HepG2 (cell line): ENCODE results near the gene SMURF1. TPM values are rescaled to one million over a fixed set of nuclear protein-coding genes. Genes with fewer than 3 reads are reported as not detected.

Source experiments
- CTCF ChIP-seq: sonication (generic); formaldehyde crosslinking; IDR thresholded peaks from 2 replicates; pipeline ENCODE4 v1.5.0; 2020; ENCODE audit warnings: mild to moderate bottlenecking, missing genetic modification reagents, moderate library complexity
- FOXC1 ChIP-seq: sonication (generic); formaldehyde crosslinking; IDR thresholded peaks from 2 replicates; pipeline ENCODE4 v1.8.0; 2022; ENCODE audit warnings: mild to moderate bottlenecking, missing genetic modification reagents, borderline replicate concordance
- HDAC2 ChIP-seq: sonication (generic); formaldehyde crosslinking; IDR thresholded peaks from 2 replicates; pipeline ENCODE4 v1.4.0; 2020; ENCODE audit warnings: missing genetic modification reagents
- MEF2D ChIP-seq: sonication (generic); formaldehyde crosslinking; IDR thresholded peaks from 2 replicates; pipeline ENCODE4 v1.5.1; 2020; ENCODE audit warnings: mild to moderate bottlenecking, missing genetic modification reagents
- NAIF1 ChIP-seq: sonication (generic); formaldehyde crosslinking; IDR thresholded peaks from 2 replicates; pipeline ENCODE4 v1.5.0; 2020; ENCODE audit warnings: mild to moderate bottlenecking, missing genetic modification reagents, borderline replicate concordance
- NFKB2 ChIP-seq: sonication (generic); formaldehyde crosslinking; IDR thresholded peaks from 2 replicates; pipeline ENCODE4 v1.4.0; 2020; ENCODE audit warnings: missing genetic modification reagents, borderline replicate concordance
- REXO4 ChIP-seq: sonication (generic); formaldehyde crosslinking; IDR thresholded peaks from 2 replicates; pipeline ENCODE4 v1.8.0; 2022; ENCODE audit warnings: missing genetic modification reagents, mild to moderate bottlenecking, borderline replicate concordance
- TARDBP ChIP-seq: sonication (generic); formaldehyde crosslinking; IDR thresholded peaks from 2 replicates; pipeline ENCODE4 v1.8.0; 2022; ENCODE audit warnings: mild to moderate bottlenecking, missing genetic modification reagents
- UBTF ChIP-seq: sonication (generic); formaldehyde crosslinking; IDR thresholded peaks from 2 replicates; pipeline ENCODE4 v1.4.0; 2020; ENCODE audit warnings: mild to moderate bottlenecking, missing genetic modification reagents
- ZBTB1 ChIP-seq: sonication (generic); formaldehyde crosslinking; IDR thresholded peaks from 2 replicates; pipeline ENCODE4 v1.4.0; 2020; ENCODE audit warnings: missing genetic modification reagents, borderline replicate concordance
- ZNF12 ChIP-seq: sonication (generic); formaldehyde crosslinking; IDR thresholded peaks from 2 replicates; pipeline ENCODE4 v1.5.0; 2020; ENCODE audit warnings: missing genetic modification reagents
- ZNF576 ChIP-seq: sonication (generic); formaldehyde crosslinking; IDR thresholded peaks from 2 replicates; pipeline ENCODE4 v1.4.0; 2020; ENCODE audit warnings: mild to moderate bottlenecking, missing genetic modification reagents
- ZNF614 ChIP-seq: IDR thresholded peaks from 2 replicates; pipeline ENCODE4 v1.6.1; 2018; ENCODE audit warnings: missing biosample characterization, missing genetic modification reagents, inconsistent platforms, borderline replicate concordance
- ZNF816 ChIP-seq: sonication (generic); formaldehyde crosslinking; IDR thresholded peaks from 2 replicates; pipeline ENCODE4 v1.8.0; 2022; ENCODE audit warnings: missing genetic modification reagents, mild to moderate bottlenecking, borderline replicate concordance
- polyA plus RNA-seq, 8 experiments: library from polyadenylated mRNA; depleted of rRNA in 3 of 8; stranded (reverse) in 7 of 8; unstranded in 1 of 8; fragments of >200 nt; fragmentation: Illumina TruSeq in 4 of 8; extraction: Trizol in 4 of 8; gene quantifications; 2 replicates each; pipeline versions ENCODE4 v1.2.1 to v1.2.3, GENCODE V29; 2011 to 2016; ENCODE audit warnings: low read depth in 4 of 8, missing spikeins in 1 of 8, mixed read lengths in 1 of 8; ENCODE audit not compliant: insufficient read depth in 1 of 8
- total RNA-seq, 5 experiments: library from RNA; depleted of rRNA; stranded (reverse); fragments of >200 nt; fragmentation: Illumina TruSeq; extraction: Trizol; gene quantifications; 2 replicates each; pipeline ENCODE4 v1.2.3, GENCODE V29; 2016; ENCODE audit warnings: low read depth in 1 of 5
- TF ChIP-seq, protein P1 (sequence below): IDR thresholded peaks from 2 replicates; pipeline ENCODE4 v1.6.1; 2016; ENCODE audit warnings: missing compliant biosample characterization, missing genetic modification reagents, borderline replicate concordance
- TF ChIP-seq, protein P2 (sequence below): sonication (generic); formaldehyde crosslinking; IDR thresholded peaks from 2 replicates; pipeline ENCODE4 v1.8.0; 2023; ENCODE audit warnings: mild to moderate bottlenecking, missing genetic modification reagents
- TF ChIP-seq, protein P3 (sequence below), 2 experiments: fragments of 450-650 bp in 1 of 2; sonication (generic) in 1 of 2; formaldehyde crosslinking; IDR thresholded peaks; 2 replicates each; pipeline versions ENCODE4 v1.5.0 to v1.8.0; 2020 to 2022; ENCODE audit warnings: mild to moderate bottlenecking in 1 of 2, missing genetic modification reagents in 1 of 2
- TF ChIP-seq, protein P4 (sequence below): sonication (generic); formaldehyde crosslinking; conservative IDR thresholded peaks from 2 replicates; pipeline ENCODE4 v1.5.0; 2020; ENCODE audit warnings: missing genetic modification reagents

The SMURF1 gene
- total and polyA plus RNA-seq, 2 of the 13 experiments (the other 11 are each of a cell fraction or from before 2014, with no cell fraction given) = 8.3 to 11.1 TPM

- TF ChIP-seq CTCF (CRISPR knock-in tag) (0 out of 2 replicates have a peak, but pooled peaks have one; percentile 13), NAIF1 (CRISPR knock-in tag) (no peak), ZNF12 (CRISPR knock-in tag) (no peak), MEF2D (CRISPR knock-in tag) (no peak), ZNF816 (CRISPR knock-in tag) (0 out of 2 replicates have a peak, but pooled peaks have one; percentile 20), HDAC2 (CRISPR knock-in tag) (peak; percentile 37; the same call in 1 of the 2 replicates), REXO4 (CRISPR knock-in tag) (no peak), ZBTB1 (CRISPR knock-in tag) (no peak), FOXC1 (CRISPR knock-in tag) (peak; percentile 50; the same call in 1 of the 2 replicates), ZNF614 (no peak), ZNF576 (CRISPR knock-in tag) (0 out of 2 replicates have a peak, but pooled peaks have one; percentile 27), TARDBP (CRISPR knock-in tag) (0 out of 2 replicates have a peak, but pooled peaks have one; percentile 49), UBTF (CRISPR knock-in tag) (no peak), NFKB2 (CRISPR knock-in tag) (peak; percentile 19; the same call in 1 of the 2 replicates)
- TF ChIP-seq, protein P1, sequence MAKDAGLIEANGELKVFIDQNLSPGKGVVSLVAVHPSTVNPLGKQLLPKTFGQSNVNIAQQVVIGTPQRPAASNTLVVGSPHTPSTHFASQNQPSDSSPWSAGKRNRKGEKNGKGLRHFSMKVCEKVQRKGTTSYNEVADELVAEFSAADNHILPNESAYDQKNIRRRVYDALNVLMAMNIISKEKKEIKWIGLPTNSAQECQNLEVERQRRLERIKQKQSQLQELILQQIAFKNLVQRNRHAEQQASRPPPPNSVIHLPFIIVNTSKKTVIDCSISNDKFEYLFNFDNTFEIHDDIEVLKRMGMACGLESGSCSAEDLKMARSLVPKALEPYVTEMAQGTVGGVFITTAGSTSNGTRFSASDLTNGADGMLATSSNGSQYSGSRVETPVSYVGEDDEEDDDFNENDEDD (CRISPR knock-in tag) = no peak
- TF ChIP-seq, protein P2, sequence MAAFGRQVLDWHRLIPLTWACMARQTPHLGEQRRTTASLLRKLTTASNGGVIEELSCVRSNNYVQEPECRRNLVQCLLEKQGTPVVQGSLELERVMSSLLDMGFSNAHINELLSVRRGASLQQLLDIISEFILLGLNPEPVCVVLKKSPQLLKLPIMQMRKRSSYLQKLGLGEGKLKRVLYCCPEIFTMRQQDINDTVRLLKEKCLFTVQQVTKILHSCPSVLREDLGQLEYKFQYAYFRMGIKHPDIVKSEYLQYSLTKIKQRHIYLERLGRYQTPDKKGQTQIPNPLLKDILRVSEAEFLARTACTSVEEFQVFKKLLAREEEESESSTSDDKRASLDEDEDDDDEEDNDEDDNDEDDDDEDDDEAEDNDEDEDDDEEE (CRISPR knock-in tag) = 0 out of 2 replicates have a peak, but pooled peaks have one; percentile 24
- TF ChIP-seq, protein P3, sequence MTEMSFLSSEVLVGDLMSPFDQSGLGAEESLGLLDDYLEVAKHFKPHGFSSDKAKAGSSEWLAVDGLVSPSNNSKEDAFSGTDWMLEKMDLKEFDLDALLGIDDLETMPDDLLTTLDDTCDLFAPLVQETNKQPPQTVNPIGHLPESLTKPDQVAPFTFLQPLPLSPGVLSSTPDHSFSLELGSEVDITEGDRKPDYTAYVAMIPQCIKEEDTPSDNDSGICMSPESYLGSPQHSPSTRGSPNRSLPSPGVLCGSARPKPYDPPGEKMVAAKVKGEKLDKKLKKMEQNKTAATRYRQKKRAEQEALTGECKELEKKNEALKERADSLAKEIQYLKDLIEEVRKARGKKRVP (CRISPR knock-in tag; IDR thresholded peaks at IDR 0.05) = no peak
- TF ChIP-seq, protein P4, sequence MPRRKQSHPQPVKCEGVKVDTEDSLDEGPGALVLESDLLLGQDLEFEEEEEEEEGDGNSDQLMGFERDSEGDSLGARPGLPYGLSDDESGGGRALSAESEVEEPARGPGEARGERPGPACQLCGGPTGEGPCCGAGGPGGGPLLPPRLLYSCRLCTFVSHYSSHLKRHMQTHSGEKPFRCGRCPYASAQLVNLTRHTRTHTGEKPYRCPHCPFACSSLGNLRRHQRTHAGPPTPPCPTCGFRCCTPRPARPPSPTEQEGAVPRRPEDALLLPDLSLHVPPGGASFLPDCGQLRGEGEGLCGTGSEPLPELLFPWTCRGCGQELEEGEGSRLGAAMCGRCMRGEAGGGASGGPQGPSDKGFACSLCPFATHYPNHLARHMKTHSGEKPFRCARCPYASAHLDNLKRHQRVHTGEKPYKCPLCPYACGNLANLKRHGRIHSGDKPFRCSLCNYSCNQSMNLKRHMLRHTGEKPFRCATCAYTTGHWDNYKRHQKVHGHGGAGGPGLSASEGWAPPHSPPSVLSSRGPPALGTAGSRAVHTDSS (CRISPR knock-in tag) = no peak
Measured at GRCh38 chr7:99143853-99144672, at the start of gene SMURF1 (continued).
